ENCODE data around the gene ZNF211. TPM values are rescaled to one million over a fixed set of nuclear protein-coding genes. Genes with fewer than 3 reads are reported as not detected.

ZNF211 gene
- total and polyA plus RNA-seq, 10 of the 15 experiments (the other 5 are each of a cell fraction or from before 2014, with no cell fraction given) = 2.1 to 20.6 (median 9.3) TPM

DNA sequence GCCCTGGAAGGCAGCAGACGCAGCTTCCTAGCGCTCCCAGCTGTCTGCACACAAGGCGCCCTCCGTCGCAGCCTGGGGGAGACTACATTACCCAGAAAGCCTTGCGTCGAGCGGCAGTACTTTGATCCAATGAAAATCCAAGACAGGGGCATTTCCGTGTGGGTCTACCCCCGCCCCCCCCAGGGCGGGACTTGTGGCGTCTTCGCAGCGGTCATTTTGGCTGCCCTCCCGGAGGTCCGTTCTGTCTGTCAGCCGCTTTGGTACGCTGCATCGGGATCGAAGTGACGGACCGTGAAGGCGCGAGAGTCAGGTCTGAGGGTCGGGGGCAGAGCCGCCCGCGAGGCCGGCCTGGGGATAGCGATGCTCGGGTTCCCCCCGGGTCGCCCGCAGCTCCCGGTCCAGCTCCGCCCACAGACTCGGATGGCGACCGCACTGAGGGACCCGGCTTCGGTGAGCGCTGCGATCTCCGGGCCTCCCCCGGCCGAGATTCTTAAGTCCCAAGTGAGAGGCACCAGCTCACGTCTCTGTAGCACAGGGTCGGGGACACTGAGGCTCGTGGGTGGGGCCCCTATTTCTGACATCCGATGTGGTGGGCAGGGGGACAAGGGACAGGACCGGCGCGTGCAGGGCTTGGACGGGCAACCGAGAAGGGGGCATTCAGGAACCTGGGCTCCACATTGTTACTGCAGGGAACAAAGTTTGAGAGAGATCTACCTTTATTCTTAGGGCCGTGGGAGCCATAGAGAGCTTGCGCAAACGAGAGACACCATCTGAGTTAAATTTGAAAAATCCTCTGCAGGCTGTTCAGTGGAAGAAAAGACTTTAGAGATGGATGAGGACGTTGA is at the start of gene ZNF211 (continued):
- TF ChIP-seq, protein P1, sequence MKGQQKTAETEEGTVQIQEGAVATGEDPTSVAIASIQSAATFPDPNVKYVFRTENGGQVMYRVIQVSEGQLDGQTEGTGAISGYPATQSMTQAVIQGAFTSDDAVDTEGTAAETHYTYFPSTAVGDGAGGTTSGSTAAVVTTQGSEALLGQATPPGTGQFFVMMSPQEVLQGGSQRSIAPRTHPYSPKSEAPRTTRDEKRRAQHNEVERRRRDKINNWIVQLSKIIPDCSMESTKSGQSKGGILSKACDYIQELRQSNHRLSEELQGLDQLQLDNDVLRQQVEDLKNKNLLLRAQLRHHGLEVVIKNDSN (IDR thresholded peaks at IDR 0.05; ENCODE audit: borderline replicate concordance, extremely low read length, insufficient read depth, low read depth, low read length) = no peak
- TF ChIP-seq, protein P2, sequence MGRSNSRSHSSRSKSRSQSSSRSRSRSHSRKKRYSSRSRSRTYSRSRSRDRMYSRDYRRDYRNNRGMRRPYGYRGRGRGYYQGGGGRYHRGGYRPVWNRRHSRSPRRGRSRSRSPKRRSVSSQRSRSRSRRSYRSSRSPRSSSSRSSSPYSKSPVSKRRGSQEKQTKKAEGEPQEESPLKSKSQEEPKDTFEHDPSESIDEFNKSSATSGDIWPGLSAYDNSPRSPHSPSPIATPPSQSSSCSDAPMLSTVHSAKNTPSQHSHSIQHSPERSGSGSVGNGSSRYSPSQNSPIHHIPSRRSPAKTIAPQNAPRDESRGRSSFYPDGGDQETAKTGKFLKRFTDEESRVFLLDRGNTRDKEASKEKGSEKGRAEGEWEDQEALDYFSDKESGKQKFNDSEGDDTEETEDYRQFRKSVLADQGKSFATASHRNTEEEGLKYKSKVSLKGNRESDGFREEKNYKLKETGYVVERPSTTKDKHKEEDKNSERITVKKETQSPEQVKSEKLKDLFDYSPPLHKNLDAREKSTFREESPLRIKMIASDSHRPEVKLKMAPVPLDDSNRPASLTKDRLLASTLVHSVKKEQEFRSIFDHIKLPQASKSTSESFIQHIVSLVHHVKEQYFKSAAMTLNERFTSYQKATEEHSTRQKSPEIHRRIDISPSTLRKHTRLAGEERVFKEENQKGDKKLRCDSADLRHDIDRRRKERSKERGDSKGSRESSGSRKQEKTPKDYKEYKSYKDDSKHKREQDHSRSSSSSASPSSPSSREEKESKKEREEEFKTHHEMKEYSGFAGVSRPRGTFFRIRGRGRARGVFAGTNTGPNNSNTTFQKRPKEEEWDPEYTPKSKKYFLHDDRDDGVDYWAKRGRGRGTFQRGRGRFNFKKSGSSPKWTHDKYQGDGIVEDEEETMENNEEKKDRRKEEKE (IDR thresholded peaks at IDR 0.05) = no peak
- TF ChIP-seq NBN (IDR thresholded peaks at IDR 0.05) (0 out of 2 replicates have a peak, but pooled peaks have one; percentile 47), SIX5 (IDR thresholded peaks at IDR 0.05; ENCODE audit: low read depth, low read length, severe bottlenecking) (peak; percentile 92), BRCA1 (IDR thresholded peaks at IDR 0.05; ENCODE audit: low read depth, low read length) (no peak), NFXL1 (IDR thresholded peaks at IDR 0.05; ENCODE audit: borderline replicate concordance) (no peak), ATF7 (IDR thresholded peaks at IDR 0.05; ENCODE audit: low read depth) (no peak), ZNF24 (IDR thresholded peaks at IDR 0.05) (no peak)
- TF ChIP-seq, protein P3, sequence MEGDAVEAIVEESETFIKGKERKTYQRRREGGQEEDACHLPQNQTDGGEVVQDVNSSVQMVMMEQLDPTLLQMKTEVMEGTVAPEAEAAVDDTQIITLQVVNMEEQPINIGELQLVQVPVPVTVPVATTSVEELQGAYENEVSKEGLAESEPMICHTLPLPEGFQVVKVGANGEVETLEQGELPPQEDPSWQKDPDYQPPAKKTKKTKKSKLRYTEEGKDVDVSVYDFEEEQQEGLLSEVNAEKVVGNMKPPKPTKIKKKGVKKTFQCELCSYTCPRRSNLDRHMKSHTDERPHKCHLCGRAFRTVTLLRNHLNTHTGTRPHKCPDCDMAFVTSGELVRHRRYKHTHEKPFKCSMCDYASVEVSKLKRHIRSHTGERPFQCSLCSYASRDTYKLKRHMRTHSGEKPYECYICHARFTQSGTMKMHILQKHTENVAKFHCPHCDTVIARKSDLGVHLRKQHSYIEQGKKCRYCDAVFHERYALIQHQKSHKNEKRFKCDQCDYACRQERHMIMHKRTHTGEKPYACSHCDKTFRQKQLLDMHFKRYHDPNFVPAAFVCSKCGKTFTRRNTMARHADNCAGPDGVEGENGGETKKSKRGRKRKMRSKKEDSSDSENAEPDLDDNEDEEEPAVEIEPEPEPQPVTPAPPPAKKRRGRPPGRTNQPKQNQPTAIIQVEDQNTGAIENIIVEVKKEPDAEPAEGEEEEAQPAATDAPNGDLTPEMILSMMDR (IDR thresholded peaks at IDR 0.05 in 2 of 3, conservative IDR thresholded peaks at IDR 0.05 in 1 of 3; ENCODE audit: control insufficient read depth in 2 of 3, extremely low read depth in 1 of 3, insufficient read depth in 1 of 3, low read depth in 3 of 3, low read length in 3 of 3) = 0 out of 6 replicates have a peak, but pooled peaks of 1 of the 3 experiments have one; percentile 6
- TF ChIP-seq, protein P4, sequence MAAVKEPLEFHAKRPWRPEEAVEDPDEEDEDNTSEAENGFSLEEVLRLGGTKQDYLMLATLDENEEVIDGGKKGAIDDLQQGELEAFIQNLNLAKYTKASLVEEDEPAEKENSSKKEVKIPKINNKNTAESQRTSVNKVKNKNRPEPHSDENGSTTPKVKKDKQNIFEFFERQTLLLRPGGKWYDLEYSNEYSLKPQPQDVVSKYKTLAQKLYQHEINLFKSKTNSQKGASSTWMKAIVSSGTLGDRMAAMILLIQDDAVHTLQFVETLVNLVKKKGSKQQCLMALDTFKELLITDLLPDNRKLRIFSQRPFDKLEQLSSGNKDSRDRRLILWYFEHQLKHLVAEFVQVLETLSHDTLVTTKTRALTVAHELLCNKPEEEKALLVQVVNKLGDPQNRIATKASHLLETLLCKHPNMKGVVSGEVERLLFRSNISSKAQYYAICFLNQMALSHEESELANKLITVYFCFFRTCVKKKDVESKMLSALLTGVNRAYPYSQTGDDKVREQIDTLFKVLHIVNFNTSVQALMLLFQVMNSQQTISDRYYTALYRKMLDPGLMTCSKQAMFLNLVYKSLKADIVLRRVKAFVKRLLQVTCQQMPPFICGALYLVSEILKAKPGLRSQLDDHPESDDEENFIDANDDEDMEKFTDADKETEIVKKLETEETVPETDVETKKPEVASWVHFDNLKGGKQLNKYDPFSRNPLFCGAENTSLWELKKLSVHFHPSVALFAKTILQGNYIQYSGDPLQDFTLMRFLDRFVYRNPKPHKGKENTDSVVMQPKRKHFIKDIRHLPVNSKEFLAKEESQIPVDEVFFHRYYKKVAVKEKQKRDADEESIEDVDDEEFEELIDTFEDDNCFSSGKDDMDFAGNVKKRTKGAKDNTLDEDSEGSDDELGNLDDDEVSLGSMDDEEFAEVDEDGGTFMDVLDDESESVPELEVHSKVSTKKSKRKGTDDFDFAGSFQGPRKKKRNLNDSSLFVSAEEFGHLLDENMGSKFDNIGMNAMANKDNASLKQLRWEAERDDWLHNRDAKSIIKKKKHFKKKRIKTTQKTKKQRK (IDR thresholded peaks at IDR 0.05; ENCODE audit: low read depth, low read length) = peak; percentile 55; the same call in 1 of the 2 replicates
- TF ChIP-seq, protein P5, sequence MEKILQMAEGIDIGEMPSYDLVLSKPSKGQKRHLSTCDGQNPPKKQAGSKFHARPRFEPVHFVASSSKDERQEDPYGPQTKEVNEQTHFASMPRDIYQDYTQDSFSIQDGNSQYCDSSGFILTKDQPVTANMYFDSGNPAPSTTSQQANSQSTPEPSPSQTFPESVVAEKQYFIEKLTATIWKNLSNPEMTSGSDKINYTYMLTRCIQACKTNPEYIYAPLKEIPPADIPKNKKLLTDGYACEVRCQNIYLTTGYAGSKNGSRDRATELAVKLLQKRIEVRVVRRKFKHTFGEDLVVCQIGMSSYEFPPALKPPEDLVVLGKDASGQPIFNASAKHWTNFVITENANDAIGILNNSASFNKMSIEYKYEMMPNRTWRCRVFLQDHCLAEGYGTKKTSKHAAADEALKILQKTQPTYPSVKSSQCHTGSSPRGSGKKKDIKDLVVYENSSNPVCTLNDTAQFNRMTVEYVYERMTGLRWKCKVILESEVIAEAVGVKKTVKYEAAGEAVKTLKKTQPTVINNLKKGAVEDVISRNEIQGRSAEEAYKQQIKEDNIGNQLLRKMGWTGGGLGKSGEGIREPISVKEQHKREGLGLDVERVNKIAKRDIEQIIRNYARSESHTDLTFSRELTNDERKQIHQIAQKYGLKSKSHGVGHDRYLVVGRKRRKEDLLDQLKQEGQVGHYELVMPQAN (conservative IDR thresholded peaks at IDR 0.05) = peak; percentile 78
- TF ChIP-seq, protein P6, sequence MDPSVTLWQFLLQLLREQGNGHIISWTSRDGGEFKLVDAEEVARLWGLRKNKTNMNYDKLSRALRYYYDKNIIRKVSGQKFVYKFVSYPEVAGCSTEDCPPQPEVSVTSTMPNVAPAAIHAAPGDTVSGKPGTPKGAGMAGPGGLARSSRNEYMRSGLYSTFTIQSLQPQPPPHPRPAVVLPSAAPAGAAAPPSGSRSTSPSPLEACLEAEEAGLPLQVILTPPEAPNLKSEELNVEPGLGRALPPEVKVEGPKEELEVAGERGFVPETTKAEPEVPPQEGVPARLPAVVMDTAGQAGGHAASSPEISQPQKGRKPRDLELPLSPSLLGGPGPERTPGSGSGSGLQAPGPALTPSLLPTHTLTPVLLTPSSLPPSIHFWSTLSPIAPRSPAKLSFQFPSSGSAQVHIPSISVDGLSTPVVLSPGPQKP (IDR thresholded peaks at IDR 0.05; ENCODE audit: low read depth, low read length) = 0 out of 2 replicates have a peak, but pooled peaks have one; percentile 46
- TF ChIP-seq, protein P7, sequence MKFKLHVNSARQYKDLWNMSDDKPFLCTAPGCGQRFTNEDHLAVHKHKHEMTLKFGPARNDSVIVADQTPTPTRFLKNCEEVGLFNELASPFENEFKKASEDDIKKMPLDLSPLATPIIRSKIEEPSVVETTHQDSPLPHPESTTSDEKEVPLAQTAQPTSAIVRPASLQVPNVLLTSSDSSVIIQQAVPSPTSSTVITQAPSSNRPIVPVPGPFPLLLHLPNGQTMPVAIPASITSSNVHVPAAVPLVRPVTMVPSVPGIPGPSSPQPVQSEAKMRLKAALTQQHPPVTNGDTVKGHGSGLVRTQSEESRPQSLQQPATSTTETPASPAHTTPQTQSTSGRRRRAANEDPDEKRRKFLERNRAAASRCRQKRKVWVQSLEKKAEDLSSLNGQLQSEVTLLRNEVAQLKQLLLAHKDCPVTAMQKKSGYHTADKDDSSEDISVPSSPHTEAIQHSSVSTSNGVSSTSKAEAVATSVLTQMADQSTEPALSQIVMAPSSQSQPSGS (IDR thresholded peaks at IDR 0.05; ENCODE audit: low read length) = no peak
